Thyroid gland (tissue), 4 donors: ENCODE results near the gene PRKCE. TPM values are rescaled to one million over a fixed set of nuclear protein-coding genes. Genes with fewer than 3 reads are reported as not detected.

ENCODE experiments used
- DNase-seq, 2 donors: peaks; one replicate each; pipeline ENCODE4 v3.0.0-alpha.2; 2019
- H3K27ac ChIP-seq, 3 donors: fragments of 200-600 bp; sonication (generic); 1 replicate in 2 of 3; 2 replicates in 1 of 3; pipeline ENCODE4 v1.5.1; 2016 to 2019; ENCODE audit warnings: mild to moderate bottlenecking in 1 of 3, moderate library complexity in 1 of 3
- H3K27me3 ChIP-seq: fragments of 200-600 bp; sonication (generic); one replicate; pipeline ENCODE4 v1.5.1; 2019
- H3K36me3 ChIP-seq, 2 donors: fragments of 200-600 bp; sonication (generic); one replicate each; pipeline ENCODE4 v1.5.1; 2016 to 2019
- H3K4me1 ChIP-seq, 2 donors: fragments of 200-600 bp; sonication (generic); one replicate each; pipeline ENCODE4 v1.5.1; 2017 to 2019
- H3K4me3 ChIP-seq, 3 donors: fragments of 200-600 bp; sonication (generic); replicated peaks in 1 of 3; 1 replicate in 2 of 3; 2 replicates in 1 of 3; pipeline ENCODE4 v1.5.1; 2016; ENCODE audit warnings: mild to moderate bottlenecking in 1 of 3
- H3K9me3 ChIP-seq: fragments of 200-600 bp; sonication (generic); one replicate; pipeline ENCODE4 v1.5.1; 2017
- CTCF ChIP-seq, 6 experiments: fragments of 200-600 bp in 3 of 6; fragments of 450-650 bp in 3 of 6; sonication (generic) in 3 of 6; IDR thresholded peaks; one replicate each; pipeline ENCODE4 v1.5.1; 2016 to 2019; ENCODE audit warnings: antibody characterized with exemption in 6 of 6, mild to moderate bottlenecking in 2 of 6, inconsistent platforms in 1 of 6, moderate library complexity in 1 of 6
- POLR2A ChIP-seq, 2 donors: fragments of 450-650 bp; IDR thresholded peaks; one replicate each; pipeline ENCODE4 v1.6.1; 2017; ENCODE audit warnings: antibody characterized with exemption in 2 of 2, mild to moderate bottlenecking in 2 of 2, moderate library complexity in 1 of 2
- WGBS, 2 donors: methylation state at CpG; one replicate each; pipeline ENCODE4 v1.1.5; 2017; 5-methylcytosine and 5-hydroxymethylcytosine counted together
- intact Hi-C: fragments of 100-400 bp; cut with DNase I; formaldehyde crosslinking; loops from one replicate; pipeline ENCODE4 v1.15.1; 2023
- total RNA-seq, 4 donors: library from RNA; depleted of rRNA; stranded (reverse); fragments of >200 nt; gene quantifications; one replicate each; pipeline ENCODE4 v1.2.3, GENCODE V29; 2016

The PRKCE gene
- total RNA-seq, 4 donors from 2014 or later = 8.4 to 35.3 (median 15.2) TPM

- 90 to 92% methylated on average over 8 of the region's 8 CpGs for WGBS, 2 donors
- no peaks in the 10 kb centered on the region for H3K9me3 ChIP-seq
Observed at GRCh38 chr2:45897842-45898241, 246.4 kb downstream of the PRKCE start.

GRCh38 chr2:45898819-45899218 is 247.3 kb downstream of the PRKCE start:
- Histone ChIP-seq H3K36me3 (no peaks in the 10 kb centered on the region), H3K4me1 (peaks cover 4 to 9% of the 10 kb centered on the region in 2 donors), H3K9me3 (no peaks in the 10 kb centered on the region), H3K27me3 (no peaks in the 10 kb centered on the region), H3K27ac (no peak overlapping the region), H3K4me3 (no peak overlapping the region)
- intact Hi-C loops = no loop called here
- DNase-seq = peak in 1 of 2 donors; percentile 19
- WGBS, 2 donors = 69 to 73% methylated on average over 3 of the region's 3 CpGs
- no peak for TF ChIP-seq POLR2A (IDR thresholded peaks at IDR 0.05)
- TF ChIP-seq CTCF (IDR thresholded peaks at IDR 0.05) = no peak

More at GRCh38 chr2:45897842-45898241, 246.4 kb downstream of the PRKCE start:
- peaks cover 14 to 16% of the 10 kb centered on the region in 2 donors for H3K4me1 ChIP-seq
- H3K4me3 ChIP-seq = no peak overlapping the region
- no peaks in the 10 kb centered on the region for H3K36me3 ChIP-seq
- intact Hi-C loops = no loop called here
- no peak for TF ChIP-seq POLR2A (IDR thresholded peaks at IDR 0.05)
- no peak for TF ChIP-seq CTCF (IDR thresholded peaks at IDR 0.05)
- no peak for DNase-seq
- H3K27ac ChIP-seq = no peak overlapping the region
- H3K27me3 ChIP-seq = no peaks in the 10 kb centered on the region

GRCh38 chr2:45899926-45900325 is 248.5 kb downstream of the PRKCE start:
- Histone ChIP-seq H3K27me3 (no peaks in the 10 kb centered on the region), H3K4me3 (no peak overlapping the region), H3K27ac (no peak overlapping the region), H3K9me3 (no peaks in the 10 kb centered on the region), H3K4me1 (peaks cover 6 to 13% of the 10 kb centered on the region in 2 donors), H3K36me3 (no peaks in the 10 kb centered on the region)
- DNase-seq = no peak
- TF ChIP-seq POLR2A (IDR thresholded peaks at IDR 0.05) (no peak), CTCF (IDR thresholded peaks at IDR 0.05) (no peak)
- intact Hi-C loops = no loop called here
- WGBS, 2 donors = 86 to 91% methylated on average over 5 of the region's 5 CpGs

GRCh38 chr2:45901468-45902032 is 250.1 kb downstream of the PRKCE start:
- Histone ChIP-seq H3K4me3 (no peak overlapping the region), H3K36me3 (no peaks in the 10 kb centered on the region), H3K9me3 (no peaks in the 10 kb centered on the region), H3K27me3 (no peaks in the 10 kb centered on the region), H3K27ac (no peak overlapping the region), H3K4me1 (peaks cover 8 to 17% of the 10 kb centered on the region in 2 donors)
- WGBS, 2 donors = 95 to 96% methylated on average over 7 of the region's 7 CpGs
- TF ChIP-seq POLR2A (IDR thresholded peaks at IDR 0.05) (no peak), CTCF (IDR thresholded peaks at IDR 0.05) (no peak)
- DNase-seq = no peak
- intact Hi-C loops = no loop called here

- no peak for TF ChIP-seq CTCF (IDR thresholded peaks at IDR 0.05)
- TF ChIP-seq POLR2A (IDR thresholded peaks at IDR 0.05) = no peak
- H3K27ac ChIP-seq = no peak overlapping the region
- no peaks in the 10 kb centered on the region for H3K9me3 ChIP-seq
- no peaks in the 10 kb centered on the region for H3K27me3 ChIP-seq
- no peaks in the 10 kb centered on the region for H3K36me3 ChIP-seq
- intact Hi-C loops = no loop called here
- DNase-seq = no peak
- peaks cover 8 to 17% of the 10 kb centered on the region in 2 donors for H3K4me1 ChIP-seq
- H3K4me3 ChIP-seq = no peak overlapping the region
Observed at GRCh38 chr2:45902380-45902779, 250.9 kb downstream of the PRKCE start.
